Stimulated activated CD8-positive, alpha-beta memory T cell treated with anti-CD3 and anti-CD28 coated beads, Interleukin-15, amount 100 ng/mL, for 48 hours (primary cell): ENCODE measurements around the gene PTPRF.
"Not testable (repeated sequence)": the region's sequence is repeated elsewhere in the genome, so short reads cannot be mapped to it uniquely, and the experiment has no call there.

Experiments
- DNase-seq, 2 donors: peaks; one replicate each; pipeline ENCODE4 v3.0.0-alpha.2; 2020; ENCODE audit warnings: low read depth in 2 of 2

The PTPRF gene

GRCh38 chr1:43625063-43625780 lies 94.5 kb downstream of the PTPRF start:
- DNase-seq = no peak

GRCh38 chr1:43632135-43632670 lies 101.5 kb downstream of the PTPRF start:
- DNase-seq = no peak

- no peak for DNase-seq
These were observed 104.0 kb downstream of the PTPRF start for GRCh38 chr1:43634721-43635120.

GRCh38 chr1:43636006-43636641 lies 105.4 kb downstream of the PTPRF start:
- DNase-seq = no peak

- no peak for DNase-seq
These were observed 106.6 kb downstream of the PTPRF start for GRCh38 chr1:43637267-43637666.

- DNase-seq = not testable (repeated sequence)
These were observed 107.7 kb downstream of the PTPRF start for GRCh38 chr1:43638381-43638780.

GRCh38 chr1:43639976-43640794 lies 109.5 kb downstream of the PTPRF start:
- no peak for DNase-seq

GRCh38 chr1:43644558-43644957 lies 113.9 kb downstream of the PTPRF start:
- no peak for DNase-seq

- no peak for DNase-seq
These were observed 114.8 kb downstream of the PTPRF start for GRCh38 chr1:43645461-43645860.

- not testable (repeated sequence) for DNase-seq
These were observed 116.6 kb downstream of the PTPRF start for GRCh38 chr1:43647331-43647730.

- DNase-seq = no peak
These were observed 117.7 kb downstream of the PTPRF start for GRCh38 chr1:43648221-43648847.

- DNase-seq = no peak
These were observed 118.3 kb downstream of the PTPRF start for GRCh38 chr1:43648876-43649477.

- DNase-seq = peak; percentile 83 to 88
These were observed 119.8 kb downstream of the PTPRF start for GRCh38 chr1:43650310-43651085.

GRCh38 chr1:43651188-43651587 lies 120.5 kb downstream of the PTPRF start:
- DNase-seq = no peak

GRCh38 chr1:43651902-43652301 lies 121.2 kb downstream of the PTPRF start:
- DNase-seq = no peak

GRCh38 chr1:43653339-43653738 lies 122.7 kb downstream of the PTPRF start:
- no peak for DNase-seq

GRCh38 chr1:43653893-43654292 lies 123.2 kb downstream of the PTPRF start:
- DNase-seq = no peak

GRCh38 chr1:43655953-43656352 lies 125.3 kb downstream of the PTPRF start:
- no peak for DNase-seq

GRCh38 chr1:43659212-43660166 lies 128.8 kb downstream of the PTPRF start:
- no peak for DNase-seq

GRCh38 chr1:43660355-43660754 lies 129.7 kb downstream of the PTPRF start:
- no peak for DNase-seq
